Measurements from ENCODE around the gene VSTM4. TPM values are rescaled to one million over a fixed set of nuclear protein-coding genes. Genes with fewer than 3 reads are reported as not detected.
A peak's percentile ranks its signal among the peaks of the same experiment; 100 is the strongest.

Gene VSTM4
- polyA plus RNA-seq, 1 of the 3 experiments (the other 2 are of a cell fraction), result 0.39 TPM

GRCh38 chr10:49010295-49010694, 105.0 kb downstream of the VSTM4 start (continued):
- TF ChIP-seq ELF1 (IDR thresholded peaks at IDR 0.05), result no peak

- WGBS (ENCODE audit: low lambda C conversion rate), result 11% methylated on average over 8 of the region's 8 CpGs
- TF ChIP-seq FOXJ3 (CRISPR knock-in tag; IDR thresholded peaks at IDR 0.05), result no peak
- TF ChIP-seq, protein P1, sequence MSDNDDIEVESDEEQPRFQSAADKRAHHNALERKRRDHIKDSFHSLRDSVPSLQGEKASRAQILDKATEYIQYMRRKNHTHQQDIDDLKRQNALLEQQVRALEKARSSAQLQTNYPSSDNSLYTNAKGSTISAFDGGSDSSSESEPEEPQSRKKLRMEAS (IDR thresholded peaks at IDR 0.05; ENCODE audit: low read depth), result no peak
- TF ChIP-seq POLR2AphosphoS5 (IDR thresholded peaks at IDR 0.05; ENCODE audit: low read depth, low read length), result no peak
- TF ChIP-seq, protein P2, sequence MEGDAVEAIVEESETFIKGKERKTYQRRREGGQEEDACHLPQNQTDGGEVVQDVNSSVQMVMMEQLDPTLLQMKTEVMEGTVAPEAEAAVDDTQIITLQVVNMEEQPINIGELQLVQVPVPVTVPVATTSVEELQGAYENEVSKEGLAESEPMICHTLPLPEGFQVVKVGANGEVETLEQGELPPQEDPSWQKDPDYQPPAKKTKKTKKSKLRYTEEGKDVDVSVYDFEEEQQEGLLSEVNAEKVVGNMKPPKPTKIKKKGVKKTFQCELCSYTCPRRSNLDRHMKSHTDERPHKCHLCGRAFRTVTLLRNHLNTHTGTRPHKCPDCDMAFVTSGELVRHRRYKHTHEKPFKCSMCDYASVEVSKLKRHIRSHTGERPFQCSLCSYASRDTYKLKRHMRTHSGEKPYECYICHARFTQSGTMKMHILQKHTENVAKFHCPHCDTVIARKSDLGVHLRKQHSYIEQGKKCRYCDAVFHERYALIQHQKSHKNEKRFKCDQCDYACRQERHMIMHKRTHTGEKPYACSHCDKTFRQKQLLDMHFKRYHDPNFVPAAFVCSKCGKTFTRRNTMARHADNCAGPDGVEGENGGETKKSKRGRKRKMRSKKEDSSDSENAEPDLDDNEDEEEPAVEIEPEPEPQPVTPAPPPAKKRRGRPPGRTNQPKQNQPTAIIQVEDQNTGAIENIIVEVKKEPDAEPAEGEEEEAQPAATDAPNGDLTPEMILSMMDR (IDR thresholded peaks at IDR 0.05), result no peak
- no peak for TF ChIP-seq CHD2 (IDR thresholded peaks at IDR 0.05; ENCODE audit: low read length, partially characterized antibody)
- TF ChIP-seq MXI1 (IDR thresholded peaks at IDR 0.05; ENCODE audit: low read depth, low read length), result no peak
- TF ChIP-seq MEF2A (IDR thresholded peaks at IDR 0.05; ENCODE audit: borderline replicate concordance, low read depth), result no peak
- no peak for TF ChIP-seq TEAD4 (IDR thresholded peaks at IDR 0.05; ENCODE audit: borderline replicate concordance, insufficient read depth)
- TF ChIP-seq REST (IDR thresholded peaks at IDR 0.05; ENCODE audit: low read depth, low read length), result no peak
- TF ChIP-seq, protein P3, sequence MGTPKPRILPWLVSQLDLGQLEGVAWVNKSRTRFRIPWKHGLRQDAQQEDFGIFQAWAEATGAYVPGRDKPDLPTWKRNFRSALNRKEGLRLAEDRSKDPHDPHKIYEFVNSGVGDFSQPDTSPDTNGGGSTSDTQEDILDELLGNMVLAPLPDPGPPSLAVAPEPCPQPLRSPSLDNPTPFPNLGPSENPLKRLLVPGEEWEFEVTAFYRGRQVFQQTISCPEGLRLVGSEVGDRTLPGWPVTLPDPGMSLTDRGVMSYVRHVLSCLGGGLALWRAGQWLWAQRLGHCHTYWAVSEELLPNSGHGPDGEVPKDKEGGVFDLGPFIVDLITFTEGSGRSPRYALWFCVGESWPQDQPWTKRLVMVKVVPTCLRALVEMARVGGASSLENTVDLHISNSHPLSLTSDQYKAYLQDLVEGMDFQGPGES (IDR thresholded peaks at IDR 0.05; ENCODE audit: low read depth, low read length), result no peak
- TF ChIP-seq SMC3 (IDR thresholded peaks at IDR 0.05; ENCODE audit: low read depth, low read length), result no peak
- TF ChIP-seq, protein P4, sequence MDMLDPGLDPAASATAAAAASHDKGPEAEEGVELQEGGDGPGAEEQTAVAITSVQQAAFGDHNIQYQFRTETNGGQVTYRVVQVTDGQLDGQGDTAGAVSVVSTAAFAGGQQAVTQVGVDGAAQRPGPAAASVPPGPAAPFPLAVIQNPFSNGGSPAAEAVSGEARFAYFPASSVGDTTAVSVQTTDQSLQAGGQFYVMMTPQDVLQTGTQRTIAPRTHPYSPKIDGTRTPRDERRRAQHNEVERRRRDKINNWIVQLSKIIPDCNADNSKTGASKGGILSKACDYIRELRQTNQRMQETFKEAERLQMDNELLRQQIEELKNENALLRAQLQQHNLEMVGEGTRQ (IDR thresholded peaks at IDR 0.05; ENCODE audit: borderline replicate concordance, low read depth, low read length), result no peak
- no peak for TF ChIP-seq GABPA (IDR thresholded peaks at IDR 0.05; ENCODE audit: low read depth)
- no peak for TF ChIP-seq RAD21 (IDR thresholded peaks at IDR 0.05; ENCODE audit: low read length)
- ChIA-PET POLR2A (interaction anchor here (1.2 kb wide), 1 partner anchor 10 kb away, joined by 5 read pairs; no protein-coding TSS in a partner anchor), CTCF (interaction anchor here (0.7 to 0.9 kb wide), 3 partner anchors 9 to 286 kb away, joined by 3 read pairs; no protein-coding TSS in a partner anchor)
- no peaks in the 10 kb centered on the region for H3K27me3 ChIP-seq (ENCODE audit: insufficient read depth)
- H3K9me2 ChIP-seq, result no peaks in the 10 kb centered on the region
- H3K79me2 ChIP-seq (ENCODE audit: insufficient read depth), result no peaks in the 10 kb centered on the region
- no peak overlapping the region for H3K9ac ChIP-seq
- no peaks in the 10 kb centered on the region for H3K36me3 ChIP-seq (replicated peaks in 1 of 2; ENCODE audit: control insufficient read depth in 1 of 2, insufficient read depth in 2 of 2, low read length in 1 of 2)
- no peaks in the 10 kb centered on the region for H3F3A ChIP-seq (replicated peaks; ENCODE audit: insufficient read depth)
- H3K27ac ChIP-seq (ENCODE audit: low read depth in 2 of 2, low read length in 1 of 2), result peak overlapping the region in 1 of 2 experiments; percentile 34; a peak in 1 of 4 replicates
- no peak overlapping the region for H3K4me3 ChIP-seq (ENCODE audit: low read depth in 2 of 2, low read length in 1 of 2)
- H3K4me1 ChIP-seq (ENCODE audit: control insufficient read depth in 1 of 2, insufficient read depth in 2 of 2, low read depth in 1 of 2, low read length in 1 of 2), result peaks cover 0 to 21% of the 10 kb centered on the region in 2 experiments; a peak in 1 of 4 replicates
- H2AFZ ChIP-seq (ENCODE audit: low read depth), result no peak overlapping the region
- no peak for DNase-seq
- no peaks in the 10 kb centered on the region for H3K9me3 ChIP-seq
- no peaks in the 10 kb centered on the region for H4K20me1 ChIP-seq (ENCODE audit: insufficient read depth)
- H3K4me2 ChIP-seq, result no peak overlapping the region
Measured at GRCh38 chr10:49009199-49009979, 105.9 kb downstream of the VSTM4 start.
